ENCODE data around the gene SND1.

SND1 gene

GRCh38 chr7:127818306-127818705 is 166.3 kb downstream of the SND1 start:
- TF ChIP-seq TCF4 (CRISPR knock-in tag; IDR thresholded peaks at IDR 0.05; ENCODE audit: borderline replicate concordance) (no peak), BACH2 (CRISPR knock-in tag; IDR thresholded peaks at IDR 0.05; ENCODE audit: borderline replicate concordance) (no peak), ZFP30 (CRISPR knock-in tag; IDR thresholded peaks at IDR 0.05) (no peak), ZNF565 (CRISPR knock-in tag; conservative IDR thresholded peaks at IDR 0.05; ENCODE audit: low read depth) (no peak), CREB5 (CRISPR knock-in tag; IDR thresholded peaks at IDR 0.05; ENCODE audit: low read depth) (no peak)
- ATAC-seq, result no peak

GRCh38 chr7:127819975-127820731 is 168.2 kb downstream of the SND1 start:
- TF ChIP-seq RARB (CRISPR knock-in tag; IDR thresholded peaks at IDR 0.05) (no peak), ISL1 (CRISPR knock-in tag; IDR thresholded peaks at IDR 0.05) (peak; percentile 62), BACH2 (CRISPR knock-in tag; IDR thresholded peaks at IDR 0.05; ENCODE audit: borderline replicate concordance) (no peak), ZNF8 (CRISPR knock-in tag; IDR thresholded peaks at IDR 0.05) (no peak)
- peak; percentile 92 for ATAC-seq

GRCh38 chr7:127820732-127821085 is 168.7 kb downstream of the SND1 start:
- peak; percentile 13 for ATAC-seq
- TF ChIP-seq ZFP30 (CRISPR knock-in tag; IDR thresholded peaks at IDR 0.05), result no peak
- no peak for TF ChIP-seq PATZ1 (CRISPR knock-in tag; IDR thresholded peaks at IDR 0.05; ENCODE audit: borderline replicate concordance)
- TF ChIP-seq PPARA (CRISPR knock-in tag; IDR thresholded peaks at IDR 0.05; ENCODE audit: borderline replicate concordance), result no peak
- no peak for TF ChIP-seq RARB (CRISPR knock-in tag; IDR thresholded peaks at IDR 0.05)
- TF ChIP-seq ZNF8 (CRISPR knock-in tag; IDR thresholded peaks at IDR 0.05), result no peak

GRCh38 chr7:127821146-127821545 is 169.2 kb downstream of the SND1 start:
- no peak for TF ChIP-seq SNAI2 (CRISPR knock-in tag; IDR thresholded peaks at IDR 0.05)
- TF ChIP-seq TSHZ2 (CRISPR knock-in tag; IDR thresholded peaks at IDR 0.05), result no peak
- TF ChIP-seq BACH2 (CRISPR knock-in tag; IDR thresholded peaks at IDR 0.05; ENCODE audit: borderline replicate concordance), result no peak
- no peak for TF ChIP-seq CSRNP3 (CRISPR knock-in tag; IDR thresholded peaks at IDR 0.05)
- no peak for TF ChIP-seq ZNF70 (CRISPR knock-in tag; IDR thresholded peaks at IDR 0.05)
- TF ChIP-seq PATZ1 (CRISPR knock-in tag; IDR thresholded peaks at IDR 0.05; ENCODE audit: borderline replicate concordance), result no peak
- no peak for TF ChIP-seq ZC3H10 (CRISPR knock-in tag; IDR thresholded peaks at IDR 0.05)
- no peak for TF ChIP-seq ISL1 (CRISPR knock-in tag; IDR thresholded peaks at IDR 0.05)
- no peak for TF ChIP-seq RARB (CRISPR knock-in tag; IDR thresholded peaks at IDR 0.05)
- no peak for TF ChIP-seq ZFP3 (CRISPR knock-in tag; IDR thresholded peaks at IDR 0.05)
- peak; percentile 12; the same call in 2 of the 3 replicates for ATAC-seq
